ACC112 (cell line): ENCODE measurements around the gene IRX3.

Experiments used
- H2AFZ ChIP-seq: fragments of 200-600 bp; sonication (generic); one replicate; pipeline ENCODE4 v1.6.0; 2017; ENCODE audit warnings: antibody characterized with exemption, low read length; ENCODE audit not compliant: unreplicated experiment
- H3K27ac ChIP-seq: fragments of 200-600 bp; sonication (generic); 2 replicates; pipeline ENCODE4 v1.5.1; 2014; ENCODE audit warnings: low read depth, mild to moderate bottlenecking, antibody characterized with exemption, low read length, moderate library complexity
- H3K27me3 ChIP-seq: fragments of 200-600 bp; sonication (generic); 2 replicates; pipeline ENCODE4 v1.6.1; 2014; ENCODE audit warnings: mild to moderate bottlenecking, antibody characterized with exemption, low read length, moderate library complexity, mixed read lengths; ENCODE audit not compliant: insufficient read depth
- H3K36me3 ChIP-seq: fragments of 200-600 bp; sonication (generic); 2 replicates; pipeline ENCODE4 v1.6.1; 2016; ENCODE audit warnings: mild to moderate bottlenecking, antibody characterized with exemption, low read length, moderate library complexity, mixed read lengths; ENCODE audit not compliant: insufficient read depth
- H3K4me1 ChIP-seq: fragments of 200-600 bp; sonication (generic); one replicate; pipeline ENCODE4 v1.6.1; 2016; ENCODE audit warnings: low read length, mixed read lengths; ENCODE audit not compliant: insufficient read depth, unreplicated experiment, control insufficient read depth
- H3K4me3 ChIP-seq: fragments of 200-600 bp; sonication (generic); 2 replicates; pipeline ENCODE4 v1.5.1; 2014; ENCODE audit warnings: mild to moderate bottlenecking, low read depth, low read length
- H3K79me2 ChIP-seq: fragments of 200-600 bp; sonication (generic); one replicate; pipeline ENCODE4 v1.6.0; 2016; ENCODE audit warnings: low read length; ENCODE audit not compliant: control insufficient read depth, unreplicated experiment, insufficient read depth

Gene IRX3

GRCh38 chr16:54245788-54246453 lies 40.7 kb downstream of the IRX3 start:
- Histone ChIP-seq H3K79me2 (no peaks in the 10 kb centered on the region), H3K4me1 (no peaks in the 10 kb centered on the region), H3K27me3 (peaks cover 13% of the 10 kb centered on the region), H3K27ac (no peak overlapping the region), H3K36me3 (no peaks in the 10 kb centered on the region), H2AFZ (no peak overlapping the region), H3K4me3 (no peak overlapping the region)

- H3K27ac ChIP-seq = no peak overlapping the region
- no peak overlapping the region for H2AFZ ChIP-seq
- H3K4me1 ChIP-seq = no peaks in the 10 kb centered on the region
- H3K79me2 ChIP-seq = no peaks in the 10 kb centered on the region
- no peaks in the 10 kb centered on the region for H3K36me3 ChIP-seq
- no peak overlapping the region for H3K4me3 ChIP-seq
- peaks cover 8% of the 10 kb centered on the region for H3K27me3 ChIP-seq
These were observed 42.3 kb downstream of the IRX3 start for GRCh38 chr16:54244061-54244886.

- Histone ChIP-seq H3K27me3 (no peaks in the 10 kb centered on the region; the same call in none of the 2 replicates), H3K27ac (no peak overlapping the region), H3K4me1 (no peaks in the 10 kb centered on the region), H3K79me2 (no peaks in the 10 kb centered on the region), H2AFZ (no peak overlapping the region), H3K4me3 (no peak overlapping the region), H3K36me3 (no peaks in the 10 kb centered on the region)
These were observed 43.4 kb downstream of the IRX3 start for GRCh38 chr16:54243202-54243601.

- no peak overlapping the region for H2AFZ ChIP-seq
These were observed 44.4 kb downstream of the IRX3 start for GRCh38 chr16:54242199-54242598.

GRCh38 chr16:54241525-54241924 lies 45.1 kb downstream of the IRX3 start:
- Histone ChIP-seq H3K36me3 (no peaks in the 10 kb centered on the region), H2AFZ (no peak overlapping the region), H3K27me3 (no peaks in the 10 kb centered on the region; the same call in none of the 2 replicates), H3K4me3 (no peak overlapping the region), H3K4me1 (peaks cover 4% of the 10 kb centered on the region), H3K79me2 (no peaks in the 10 kb centered on the region), H3K27ac (no peak overlapping the region)

More at GRCh38 chr16:54242199-54242598, 44.4 kb downstream of the IRX3 start:
- Histone ChIP-seq H3K27ac (no peak overlapping the region), H3K27me3 (no peaks in the 10 kb centered on the region; the same call in none of the 2 replicates), H3K4me1 (peaks cover 1% of the 10 kb centered on the region), H3K79me2 (no peaks in the 10 kb centered on the region), H3K36me3 (no peaks in the 10 kb centered on the region), H3K4me3 (no peak overlapping the region)

GRCh38 chr16:54240271-54241129 lies 46.1 kb downstream of the IRX3 start:
- no peak overlapping the region for H3K27ac ChIP-seq
- H3K27me3 ChIP-seq = no peaks in the 10 kb centered on the region; the same call in none of the 2 replicates
- H2AFZ ChIP-seq = no peak overlapping the region
- H3K4me3 ChIP-seq = no peak overlapping the region
- peaks cover 4% of the 10 kb centered on the region for H3K4me1 ChIP-seq
- no peaks in the 10 kb centered on the region for H3K36me3 ChIP-seq
- H3K79me2 ChIP-seq = no peaks in the 10 kb centered on the region

- Histone ChIP-seq H3K27ac (no peak overlapping the region), H3K36me3 (no peaks in the 10 kb centered on the region), H3K79me2 (no peaks in the 10 kb centered on the region), H3K4me1 (peaks cover 4% of the 10 kb centered on the region), H3K4me3 (no peak overlapping the region), H3K27me3 (no peaks in the 10 kb centered on the region; the same call in none of the 2 replicates), H2AFZ (no peak overlapping the region)
These were observed 47.1 kb downstream of the IRX3 start for GRCh38 chr16:54239456-54239855.

GRCh38 chr16:54236773-54237172 lies 49.8 kb downstream of the IRX3 start:
- H3K36me3 ChIP-seq = no peaks in the 10 kb centered on the region
- no peak overlapping the region for H2AFZ ChIP-seq
- peaks cover 4% of the 10 kb centered on the region for H3K4me1 ChIP-seq
- H3K27me3 ChIP-seq = peaks cover 12% of the 10 kb centered on the region
- no peak overlapping the region for H3K27ac ChIP-seq
- no peaks in the 10 kb centered on the region for H3K79me2 ChIP-seq
- H3K4me3 ChIP-seq = no peak overlapping the region

- Histone ChIP-seq H3K36me3 (no peaks in the 10 kb centered on the region), H3K4me3 (no peak overlapping the region), H3K27ac (no peak overlapping the region), H3K4me1 (peaks cover 4% of the 10 kb centered on the region), H3K27me3 (peaks cover 20% of the 10 kb centered on the region), H2AFZ (no peak overlapping the region), H3K79me2 (no peaks in the 10 kb centered on the region)
These were observed 53.0 kb downstream of the IRX3 start for GRCh38 chr16:54233615-54234014.
